Skeletal muscle satellite cell (primary cell): ENCODE measurements around the gene KCP.

Experiments used
- H3K27me3 ChIP-seq: 2 replicates; pipeline ENCODE4 v1.7.0; 2013; ENCODE audit warnings: low read length; ENCODE audit not compliant: control insufficient read depth, insufficient read depth
- H3K36me3 ChIP-seq: 2 replicates; pipeline ENCODE4 v1.7.0; 2013; ENCODE audit warnings: mild to moderate bottlenecking, control low read depth, low read length; ENCODE audit not compliant: insufficient read depth
- H3K4me1 ChIP-seq: 2 replicates; pipeline ENCODE4 v1.7.0; 2013; ENCODE audit warnings: low read length; ENCODE audit not compliant: control insufficient read depth, insufficient read depth
- H3K4me2 ChIP-seq: 2 replicates; pipeline ENCODE4 v1.7.0; 2013; ENCODE audit warnings: mild to moderate bottlenecking, low read length
- H3K4me3 ChIP-seq: 2 replicates; pipeline ENCODE4 v1.7.0; 2013; ENCODE audit warnings: low read length
- H3K9ac ChIP-seq: 2 replicates; pipeline ENCODE4 v1.7.0; 2013; ENCODE audit warnings: mild to moderate bottlenecking, low read depth, low read length, moderate library complexity
- H3K9me3 ChIP-seq: replicated peaks from 2 replicates; pipeline ENCODE4 v1.7.0; 2013; ENCODE audit warnings: mild to moderate bottlenecking, control low read depth, low read length

The KCP gene

GRCh38 chr7:128937647-128938543 is 27.4 kb upstream of the KCP start, which contains the start of gene IRF5:
Gene IRF5 (plus strand): TSS chr7:128937927. CDS start chr7:128942082, 4,155 bp downstream.
- Histone ChIP-seq H3K27me3 (peaks cover 73% of the 10 kb centered on the region), H3K9ac (no peak within 1 kb of the TSS), H3K4me2 (peak within 1 kb of the TSS; percentile 93), H3K4me1 (peaks cover 13% of the 10 kb centered on the region), H3K9me3 (no peaks in the 10 kb centered on the region), H3K36me3 (no peaks in the 10 kb centered on the region), H3K4me3 (peak within 1 kb of the TSS; percentile 70)

- Histone ChIP-seq H3K36me3 (no peaks in the 10 kb centered on the region), H3K27me3 (peaks cover 78% of the 10 kb centered on the region), H3K4me1 (peaks cover 13% of the 10 kb centered on the region), H3K9me3 (no peaks in the 10 kb centered on the region), H3K4me2 (peak overlapping the region; percentile 93), H3K9ac (no peak overlapping the region), H3K4me3 (peak overlapping the region; percentile 70)
Observed at GRCh38 chr7:128937271-128937646, 26.8 kb upstream of the KCP start.

DNA sequence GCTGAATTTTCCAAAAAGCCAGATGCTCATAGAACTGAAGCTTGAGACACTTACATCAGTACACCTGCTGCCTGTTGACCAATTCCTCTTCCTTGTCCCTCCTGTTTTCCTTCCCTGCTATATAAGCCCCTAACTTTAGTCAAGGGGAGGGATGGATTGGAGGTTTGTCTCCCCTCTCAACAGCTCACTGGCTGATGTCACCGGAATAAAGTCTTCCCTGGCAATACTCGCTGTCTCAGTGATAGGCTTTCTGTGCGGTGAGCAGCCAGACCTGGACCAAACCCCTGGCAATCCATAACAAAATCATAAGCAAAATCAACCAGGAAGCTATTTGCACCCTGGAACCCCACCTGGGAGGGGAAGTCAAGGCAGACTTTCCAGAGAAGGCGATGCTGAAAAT is 26.3 kb upstream of the KCP start:
- Histone ChIP-seq H3K4me3 (no peak overlapping the region), H3K27me3 (peaks cover 77% of the 10 kb centered on the region), H3K4me1 (peaks cover 13% of the 10 kb centered on the region)

GRCh38 chr7:128935342-128935730 is 24.8 kb upstream of the KCP start:
- peaks cover 13% of the 10 kb centered on the region for H3K4me1 ChIP-seq
- H3K27me3 ChIP-seq: peaks cover 68% of the 10 kb centered on the region
- H3K4me2 ChIP-seq: no peak overlapping the region
- H3K4me3 ChIP-seq: no peak overlapping the region
- no peaks in the 10 kb centered on the region for H3K9me3 ChIP-seq
- no peaks in the 10 kb centered on the region for H3K36me3 ChIP-seq
- H3K9ac ChIP-seq: no peak overlapping the region

More for the DNA sequence above, 26.3 kb upstream of the KCP start:
- Histone ChIP-seq H3K9ac (no peak overlapping the region), H3K9me3 (no peaks in the 10 kb centered on the region), H3K4me2 (no peak overlapping the region), H3K36me3 (no peaks in the 10 kb centered on the region)

DNA sequence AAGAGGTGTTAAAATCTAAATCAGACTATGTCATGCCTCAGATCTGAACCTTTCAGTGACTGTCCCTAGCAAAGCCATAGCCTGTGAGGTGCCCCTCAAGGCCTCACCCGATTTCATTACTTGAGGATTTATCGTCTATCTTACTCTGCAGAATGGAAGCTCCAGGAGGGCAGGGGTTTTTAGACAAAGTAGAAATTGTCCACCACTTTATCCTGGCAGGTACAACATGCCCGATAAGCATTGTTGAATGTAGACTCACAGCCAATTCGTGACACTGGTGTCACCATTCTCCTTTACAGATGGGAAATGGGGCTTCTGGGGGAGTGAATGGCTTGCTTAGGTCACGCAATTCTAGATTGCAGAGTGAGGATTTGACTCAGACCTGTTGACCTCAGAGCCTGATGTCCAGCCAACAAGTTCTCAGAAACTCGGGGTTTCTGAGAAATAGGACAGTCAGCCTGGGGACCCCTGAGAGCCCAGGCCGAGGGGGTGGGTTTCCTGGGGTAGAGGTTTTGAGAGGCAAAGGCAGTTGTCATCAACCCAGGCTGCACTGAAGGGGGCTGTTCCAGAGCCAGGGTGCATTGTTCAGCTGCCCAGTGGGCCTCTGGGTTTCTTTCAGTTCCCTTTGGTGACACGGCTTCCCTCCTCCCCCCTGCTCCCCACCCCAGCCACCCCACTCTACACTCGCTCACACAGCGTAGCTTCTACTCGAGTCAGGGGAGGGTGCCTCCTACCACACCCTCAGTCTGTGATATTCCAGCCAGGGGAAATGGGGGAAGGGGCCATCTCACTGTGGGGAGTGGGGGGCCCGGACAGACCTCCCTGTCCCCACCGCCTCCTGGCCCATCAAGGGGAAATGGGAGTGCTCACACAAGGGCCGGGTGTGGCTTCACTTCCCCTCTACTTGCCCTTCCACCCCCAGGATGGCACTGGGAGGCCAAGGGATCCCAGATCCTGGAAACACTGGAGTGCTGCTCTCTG is 24.1 kb upstream of the KCP start:
- no peak overlapping the region for H3K4me3 ChIP-seq
- H3K4me1 ChIP-seq: peaks cover 13% of the 10 kb centered on the region
- peaks cover 61% of the 10 kb centered on the region for H3K27me3 ChIP-seq
- no peak overlapping the region for H3K9ac ChIP-seq
- no peak overlapping the region for H3K4me2 ChIP-seq
- no peaks in the 10 kb centered on the region for H3K9me3 ChIP-seq
- H3K36me3 ChIP-seq: no peaks in the 10 kb centered on the region

GRCh38 chr7:128933180-128933891 is 22.8 kb upstream of the KCP start:
- Histone ChIP-seq H3K9ac (no peak overlapping the region), H3K4me1 (peaks cover 8% of the 10 kb centered on the region), H3K4me3 (no peak overlapping the region), H3K36me3 (no peaks in the 10 kb centered on the region), H3K4me2 (no peak overlapping the region), H3K9me3 (no peaks in the 10 kb centered on the region), H3K27me3 (peaks cover 52% of the 10 kb centered on the region)

DNA sequence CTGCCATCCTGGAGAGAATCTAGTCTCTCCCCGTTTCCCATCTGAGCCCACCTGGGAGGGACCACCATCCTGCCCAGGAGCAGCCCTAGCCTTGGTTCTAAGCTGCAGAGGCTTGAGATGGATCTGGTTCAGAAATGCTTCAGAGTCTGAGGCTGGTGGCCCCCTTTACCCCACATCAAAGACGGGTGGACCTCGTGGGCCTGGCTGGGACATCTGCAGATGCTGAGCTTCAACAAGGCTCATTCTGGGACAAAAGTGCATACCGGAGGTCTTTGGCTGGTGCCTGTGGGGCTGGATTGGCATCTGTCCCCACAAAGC is 22.3 kb upstream of the KCP start:
- Histone ChIP-seq H3K4me1 (peaks cover 3% of the 10 kb centered on the region), H3K4me2 (no peak overlapping the region), H3K9ac (no peak overlapping the region), H3K4me3 (no peak overlapping the region), H3K27me3 (peaks cover 49% of the 10 kb centered on the region), H3K36me3 (no peaks in the 10 kb centered on the region), H3K9me3 (no peaks in the 10 kb centered on the region)

DNA sequence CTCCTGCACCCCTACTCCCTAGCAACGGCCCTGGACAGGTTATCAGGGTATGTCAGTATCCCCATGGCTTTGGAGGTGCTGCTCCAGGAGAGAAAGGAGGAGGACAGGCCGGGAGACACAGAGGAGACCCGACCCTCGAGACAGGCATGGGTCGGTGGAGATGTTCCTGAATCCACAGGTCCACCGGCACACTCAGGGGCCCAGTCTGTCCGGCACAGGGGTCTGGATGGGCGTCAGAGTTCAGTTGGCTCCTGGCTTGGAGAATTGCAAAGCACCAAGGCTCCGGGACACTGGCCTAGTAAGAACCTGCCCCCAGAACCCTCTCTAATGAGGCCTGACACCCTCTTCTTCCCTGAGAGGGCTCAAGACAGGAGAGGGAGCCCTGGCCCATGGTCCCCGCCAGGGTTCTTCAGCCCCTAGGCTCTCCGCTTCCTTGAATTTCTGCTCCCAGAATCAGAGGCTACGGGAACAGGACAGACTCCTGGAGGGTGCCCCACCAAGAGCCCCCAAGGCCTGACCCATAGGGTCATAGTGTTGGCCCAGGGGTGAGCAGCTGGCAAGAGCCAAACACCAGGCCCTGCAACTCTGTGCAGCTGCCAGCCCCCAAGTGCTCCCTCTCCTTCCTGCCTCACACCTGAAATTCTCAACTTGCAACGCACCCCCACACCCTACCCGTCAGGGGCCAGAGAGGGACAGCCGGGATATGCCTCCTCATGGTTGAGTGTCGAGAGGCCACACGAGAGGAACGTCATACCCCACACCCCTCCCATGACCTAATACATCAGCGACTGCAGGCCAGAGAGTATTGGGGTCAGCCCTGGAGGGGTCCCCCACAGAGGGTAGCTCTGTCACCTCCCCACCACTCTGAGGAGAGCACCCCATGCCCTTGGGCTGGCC is 21.7 kb upstream of the KCP start:
- Histone ChIP-seq H3K36me3 (no peaks in the 10 kb centered on the region), H3K4me1 (no peaks in the 10 kb centered on the region), H3K4me3 (no peak overlapping the region), H3K9me3 (no peaks in the 10 kb centered on the region), H3K4me2 (no peak overlapping the region), H3K27me3 (peaks cover 46% of the 10 kb centered on the region), H3K9ac (no peak overlapping the region)

DNA sequence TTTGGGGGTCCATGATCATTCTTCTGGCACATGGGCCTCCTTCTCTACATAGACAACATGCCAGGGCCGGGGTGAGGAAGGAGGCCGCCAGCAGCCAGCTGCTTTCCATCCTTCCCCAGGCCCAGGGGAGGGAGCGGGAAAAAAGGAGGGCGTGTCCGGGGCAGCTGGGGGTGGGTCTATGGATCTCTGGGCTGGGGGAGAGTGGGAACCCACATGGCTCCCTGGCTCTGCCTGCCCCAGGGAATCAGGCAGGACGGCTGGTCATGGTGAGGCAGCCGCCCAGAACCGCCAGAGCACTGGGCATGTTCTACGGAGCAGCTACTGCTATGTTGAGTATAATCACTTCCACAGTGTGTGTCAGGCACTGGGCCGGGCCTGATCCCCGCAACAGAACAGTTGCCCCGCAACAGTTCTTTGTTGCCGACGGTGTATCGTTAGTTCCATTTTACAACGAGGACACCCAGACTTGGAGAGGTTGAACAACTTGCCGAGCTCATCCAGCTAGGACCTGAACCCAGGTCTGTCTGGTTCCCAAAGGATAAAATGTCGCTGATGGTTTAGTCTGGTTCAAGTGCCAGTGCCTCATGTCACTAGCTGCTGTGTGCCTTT is 20.8 kb upstream of the KCP start:
- Histone ChIP-seq H3K4me1 (no peaks in the 10 kb centered on the region), H3K4me2 (no peak overlapping the region), H3K9me3 (no peaks in the 10 kb centered on the region), H3K36me3 (no peaks in the 10 kb centered on the region), H3K27me3 (peaks cover 39% of the 10 kb centered on the region), H3K4me3 (no peak overlapping the region), H3K9ac (no peak overlapping the region)
